Body of pancreas (tissue), 4 donors: ENCODE results near the gene THOC1.

Source experiments
- CTCF ChIP-seq, 7 experiments: fragments of 450-650 bp in 4 of 7; fragments of 200-600 bp in 3 of 7; sonication (generic) in 3 of 7; IDR thresholded peaks; one replicate each; pipeline ENCODE4 v1.5.1; 2016 to 2019; ENCODE audit warnings: antibody characterized with exemption in 7 of 7
- POLR2A ChIP-seq, 3 donors: fragments of 450-650 bp; IDR thresholded peaks; one replicate each; pipeline ENCODE4 v1.6.1; 2016; ENCODE audit warnings: antibody characterized with exemption in 3 of 3, mild to moderate bottlenecking in 2 of 3

- TF ChIP-seq CTCF (IDR thresholded peaks at IDR 0.05) (no peak), POLR2A (IDR thresholded peaks at IDR 0.05) (no peak)
Observed at GRCh38 chr18:275486-275885, 7.6 kb upstream of the THOC1 start.
